HG02763 (cell line): ENCODE data around the gene SYT15.
A peak's percentile ranks its signal among the peaks of the same experiment; 100 is the strongest.
"Not testable (repeated sequence)": the region's sequence is repeated elsewhere in the genome, so short reads cannot be mapped to it uniquely, and the experiment has no call there.

Experiments used
- ATAC-seq: cut with Tn5 transposase; IDR thresholded peaks from one replicate; pipeline ENCODE4 v1.9.1; 2021; ENCODE audit warnings: mild to moderate bottlenecking, moderate library complexity; ENCODE audit not compliant: unreplicated experiment

SYT15 gene

DNA sequence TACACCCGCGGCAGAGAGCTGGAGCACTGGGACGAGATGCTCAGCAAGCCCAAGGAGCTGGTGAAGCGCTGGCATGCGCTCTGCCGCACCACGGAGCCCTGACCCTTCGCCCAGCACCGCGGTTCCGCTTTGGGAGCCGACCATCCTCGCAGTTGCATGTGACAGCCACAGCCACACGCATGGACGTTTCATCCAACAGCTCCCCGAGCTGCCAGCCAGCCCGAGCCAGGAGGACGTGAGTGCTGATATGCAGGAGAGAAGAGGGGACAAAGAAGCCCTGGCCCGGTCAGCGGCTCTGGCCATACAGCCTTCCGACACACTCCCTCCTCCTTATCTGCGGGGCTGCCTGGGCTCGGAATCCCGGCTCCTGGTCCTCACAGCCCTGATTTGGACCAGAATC is 8.6 kb downstream of the SYT15 start:
- ATAC-seq, result not testable (repeated sequence)

DNA sequence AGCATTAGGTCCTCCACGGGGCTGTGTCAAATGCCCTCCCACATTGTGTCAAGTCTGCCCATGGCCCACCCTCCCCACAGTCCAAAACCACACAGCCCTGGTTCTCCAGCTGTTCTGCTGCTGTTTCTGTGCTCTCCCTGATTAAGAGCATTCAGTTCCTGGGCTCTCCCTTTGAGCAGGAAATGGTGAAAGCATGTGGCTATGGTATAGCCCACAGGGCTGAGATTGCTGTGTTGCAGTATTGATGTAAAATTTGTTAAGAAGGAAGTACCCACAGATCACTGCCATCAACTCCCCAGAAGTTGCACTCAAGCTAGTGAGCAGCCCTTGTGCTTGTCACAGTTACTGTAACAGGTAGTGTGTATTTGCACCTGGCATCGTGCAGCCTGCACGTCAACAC is 9.3 kb downstream of the SYT15 start:
- not testable (repeated sequence) for ATAC-seq

DNA sequence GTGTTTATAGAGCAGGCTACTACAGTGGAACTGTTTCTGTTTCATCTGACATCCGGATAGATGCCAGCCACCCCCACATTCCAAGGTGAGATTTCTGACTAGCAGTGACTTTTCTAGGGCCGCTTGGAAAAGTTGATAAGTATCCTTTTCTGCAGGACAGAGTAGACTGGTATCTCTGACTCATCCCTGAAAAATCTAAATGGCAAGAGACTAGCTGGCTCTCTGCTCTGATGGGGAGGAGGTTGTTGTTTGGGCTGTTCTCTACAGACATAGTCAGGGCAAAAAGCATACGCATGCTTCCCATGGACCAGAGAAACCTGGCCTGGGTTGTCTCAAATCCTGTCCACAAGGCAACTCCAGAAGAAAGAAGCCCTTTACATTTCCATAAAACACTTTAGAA is 10.7 kb downstream of the SYT15 start:
- not testable (repeated sequence) for ATAC-seq

DNA sequence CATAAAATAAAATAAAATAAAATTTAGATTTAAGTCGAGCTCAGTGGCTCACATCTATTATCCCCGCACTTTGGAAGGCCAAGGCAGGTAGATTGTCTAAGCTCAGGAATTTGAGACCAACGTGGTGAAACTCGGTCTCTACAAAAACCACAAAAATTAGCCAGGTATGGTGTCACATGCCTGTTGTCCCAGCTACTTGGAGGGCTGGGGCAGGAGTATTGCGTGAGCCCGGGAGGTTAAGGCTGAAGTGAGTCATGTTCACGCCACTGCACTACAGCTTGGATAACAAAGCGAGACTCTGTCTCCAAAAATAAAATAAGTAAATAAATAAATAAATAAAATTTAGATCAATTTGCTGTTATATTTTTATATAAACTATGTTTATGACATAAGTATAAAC is 12.1 kb downstream of the SYT15 start:
- ATAC-seq, result not testable (repeated sequence)

DNA sequence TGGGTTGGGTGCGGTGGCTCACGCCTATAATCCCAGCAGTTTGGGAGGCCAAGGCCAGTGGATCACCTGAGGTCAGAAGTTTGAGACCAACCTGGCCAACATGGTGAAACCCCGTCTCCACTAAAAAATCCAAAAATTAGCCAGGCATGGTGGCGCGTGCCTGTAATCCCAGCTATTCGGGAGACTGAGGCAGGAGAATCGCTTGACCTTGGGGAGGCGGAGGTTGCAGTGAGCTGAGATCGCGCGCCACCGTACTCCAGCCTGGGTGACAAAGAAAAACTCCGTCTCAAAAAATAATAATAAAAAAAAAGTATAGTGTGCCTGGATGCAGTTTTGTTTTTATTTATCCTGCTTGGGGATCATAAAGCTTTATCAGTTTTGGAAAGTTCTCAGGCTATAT is 14.4 kb downstream of the SYT15 start:
- ATAC-seq, result not testable (repeated sequence)

DNA sequence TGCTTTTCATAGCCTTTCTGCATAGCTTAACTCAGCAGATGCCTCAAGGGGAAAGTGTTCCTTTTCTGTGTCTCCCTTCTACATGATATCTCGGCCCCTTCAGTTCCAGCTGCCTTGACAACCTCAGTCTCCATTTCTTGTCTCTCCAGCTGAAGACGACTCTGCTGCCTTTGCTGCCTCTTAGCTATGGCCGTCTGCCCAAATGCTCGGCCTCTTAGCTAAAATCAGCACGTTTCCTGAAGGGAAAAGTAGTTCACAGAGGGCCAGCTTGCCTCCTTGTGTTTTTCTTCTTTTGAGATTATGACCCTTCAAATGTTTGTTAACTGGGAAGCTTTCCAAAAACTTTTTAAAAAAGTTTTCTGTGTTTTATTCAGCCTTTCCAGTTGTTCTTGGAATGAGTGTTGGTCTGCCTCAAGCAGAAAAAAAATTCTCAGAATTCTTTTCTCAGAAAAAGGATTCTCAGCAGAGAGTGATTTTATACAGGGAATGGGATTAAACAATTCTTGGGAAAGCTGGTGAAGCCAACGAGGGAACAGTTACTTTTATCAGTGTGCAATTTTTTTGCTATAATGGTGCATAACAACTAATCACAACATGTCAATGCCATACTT is 15.6 kb downstream of the SYT15 start:
- ATAC-seq, result not testable (repeated sequence)

DNA sequence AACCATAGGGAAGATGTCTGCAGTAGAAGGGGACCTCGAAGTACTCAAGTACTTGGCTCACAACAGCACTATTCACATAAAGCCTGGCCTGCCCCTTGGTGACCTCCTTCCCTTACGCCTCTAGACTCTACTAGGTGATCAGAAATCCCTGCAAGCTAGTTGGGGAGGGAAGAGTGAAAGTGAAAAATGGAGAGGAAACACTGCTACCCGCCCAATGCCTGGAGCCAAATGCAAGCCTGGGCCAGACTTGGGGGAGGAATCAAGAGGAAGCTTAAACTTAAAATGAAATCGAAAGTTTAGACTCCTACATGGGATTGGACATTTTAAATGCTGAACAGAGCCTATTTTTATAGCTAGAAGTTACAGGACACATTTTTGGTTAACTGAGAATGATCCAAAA is 17.6 kb downstream of the SYT15 start:
- not testable (repeated sequence) for ATAC-seq

DNA sequence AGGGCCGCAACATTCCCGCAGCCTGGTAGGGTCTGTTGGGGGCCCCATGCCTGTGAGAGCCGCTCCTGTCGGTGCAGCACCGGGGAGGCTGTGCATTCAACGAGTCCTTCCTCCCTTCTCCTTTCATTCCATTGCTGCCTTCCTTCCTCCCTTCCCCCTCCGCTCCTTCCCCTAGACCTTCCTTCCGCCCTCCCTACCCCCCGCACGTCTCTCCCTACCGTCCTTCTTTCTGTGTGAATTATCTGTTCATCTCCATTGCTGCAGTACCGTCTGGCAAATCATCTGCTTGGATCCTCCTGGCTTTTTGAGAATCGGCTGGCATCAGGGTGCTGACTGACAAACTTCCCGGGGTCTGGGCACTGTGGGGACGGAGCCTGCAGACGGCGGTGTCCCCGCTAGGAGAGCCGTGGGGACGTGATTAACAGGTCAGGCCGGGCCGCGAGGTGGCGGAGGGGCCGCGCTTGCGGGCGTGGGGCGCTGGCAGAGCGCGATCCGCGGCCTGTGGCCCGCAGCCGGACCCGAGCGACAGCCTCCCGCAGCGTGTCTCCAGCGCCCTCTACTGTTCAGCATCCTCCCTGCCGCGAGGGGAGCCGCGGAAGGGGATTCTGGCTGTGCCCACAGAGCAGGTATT is 18.8 kb downstream of the SYT15 start:
- peak; percentile 80 for ATAC-seq

DNA sequence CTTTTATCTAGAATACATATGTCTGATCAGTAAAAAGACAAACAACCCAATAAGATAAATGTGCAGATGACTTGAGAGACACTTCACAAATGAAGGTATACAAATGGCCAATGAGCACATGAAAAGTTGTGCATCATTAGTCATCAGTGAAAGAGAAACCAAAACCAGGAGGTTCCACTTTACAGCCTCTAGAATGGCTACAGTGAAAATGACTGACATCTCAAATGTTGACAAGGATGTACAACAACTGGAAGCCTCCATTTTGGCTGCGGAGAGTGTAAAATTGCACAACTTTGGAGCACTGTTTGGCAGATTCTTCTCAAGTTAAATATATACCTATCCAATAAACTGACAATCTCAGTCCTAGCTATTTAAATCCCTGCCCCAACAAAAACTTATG is 21.6 kb downstream of the SYT15 start:
- peak; percentile 59 for ATAC-seq

DNA sequence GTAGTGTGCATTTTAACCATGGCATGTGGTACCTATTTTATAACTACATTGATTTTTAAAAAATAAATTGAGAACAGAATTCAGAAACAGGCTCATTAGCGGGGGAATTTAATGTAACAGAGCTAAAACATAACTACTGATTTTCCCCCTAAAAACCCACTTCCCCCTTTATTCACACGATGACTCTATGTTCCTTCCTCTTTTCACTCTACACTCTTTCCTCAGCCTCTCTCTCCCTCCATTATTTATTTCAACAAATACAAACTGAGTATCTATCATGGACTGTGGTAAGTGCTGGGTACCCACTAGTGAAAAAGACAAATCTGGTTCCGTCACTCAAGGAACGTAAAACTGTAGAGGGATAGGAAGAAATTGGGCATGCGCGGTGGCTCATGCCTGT is 36.6 kb downstream of the SYT15 start:
- not testable (repeated sequence) for ATAC-seq

DNA sequence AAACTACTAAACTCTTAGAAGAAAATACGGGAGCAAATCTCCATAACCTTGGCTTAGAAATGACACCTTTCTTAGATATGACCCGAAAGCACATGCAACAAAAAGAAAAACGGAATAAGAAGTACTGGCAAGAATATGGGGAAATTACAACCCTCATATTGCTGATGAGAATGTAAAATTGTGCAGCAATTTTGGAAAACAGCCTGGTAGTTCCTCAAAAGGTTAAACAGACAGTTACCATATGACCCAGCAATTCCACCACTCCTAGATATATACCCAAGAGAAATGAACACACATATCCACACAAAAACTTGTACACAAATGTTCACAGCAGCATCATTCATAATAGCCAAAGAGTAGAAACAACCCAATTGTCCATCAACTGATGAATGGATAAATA is 37.3 kb downstream of the SYT15 start:
- not testable (repeated sequence) for ATAC-seq

DNA sequence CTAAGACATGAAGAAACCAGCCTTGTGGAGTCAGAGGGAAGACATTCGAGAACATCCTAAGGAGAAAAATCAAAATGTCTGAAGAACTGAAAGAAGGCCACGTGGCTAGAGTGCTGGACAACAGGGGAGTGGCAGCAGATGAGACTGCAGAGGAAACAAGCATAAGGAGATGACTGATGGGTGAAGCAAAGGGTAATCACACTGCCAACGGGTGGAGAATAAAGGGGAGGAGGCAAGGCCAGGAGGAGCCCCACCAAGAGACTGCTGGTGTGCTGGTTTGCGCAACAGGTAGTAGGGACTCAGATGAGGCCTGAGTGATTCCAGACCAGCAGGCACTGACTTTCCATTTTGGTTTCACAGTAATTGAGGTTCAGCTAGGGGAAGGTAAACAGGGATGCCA is 38.2 kb downstream of the SYT15 start:
- not testable (repeated sequence) for ATAC-seq

DNA sequence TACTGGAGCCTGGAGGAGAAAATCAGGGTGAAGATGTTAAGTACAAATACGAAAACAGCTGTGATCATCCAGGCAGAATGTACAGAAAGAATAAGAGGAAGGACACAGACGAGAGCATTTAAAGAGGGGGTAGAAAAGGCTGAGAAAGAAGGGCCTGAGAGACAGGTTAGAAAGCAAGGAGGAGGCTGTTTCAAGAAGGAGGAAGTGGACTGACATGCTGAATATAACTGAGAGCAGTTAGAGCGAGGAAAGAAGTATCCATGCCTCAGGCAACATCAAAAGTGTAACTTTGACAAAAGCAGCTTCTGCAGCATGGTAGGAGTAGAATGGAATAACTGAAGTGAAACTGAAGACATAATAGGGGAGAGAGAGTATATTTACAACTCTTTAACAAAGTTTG is 39.0 kb downstream of the SYT15 start:
- not testable (repeated sequence) for ATAC-seq

DNA sequence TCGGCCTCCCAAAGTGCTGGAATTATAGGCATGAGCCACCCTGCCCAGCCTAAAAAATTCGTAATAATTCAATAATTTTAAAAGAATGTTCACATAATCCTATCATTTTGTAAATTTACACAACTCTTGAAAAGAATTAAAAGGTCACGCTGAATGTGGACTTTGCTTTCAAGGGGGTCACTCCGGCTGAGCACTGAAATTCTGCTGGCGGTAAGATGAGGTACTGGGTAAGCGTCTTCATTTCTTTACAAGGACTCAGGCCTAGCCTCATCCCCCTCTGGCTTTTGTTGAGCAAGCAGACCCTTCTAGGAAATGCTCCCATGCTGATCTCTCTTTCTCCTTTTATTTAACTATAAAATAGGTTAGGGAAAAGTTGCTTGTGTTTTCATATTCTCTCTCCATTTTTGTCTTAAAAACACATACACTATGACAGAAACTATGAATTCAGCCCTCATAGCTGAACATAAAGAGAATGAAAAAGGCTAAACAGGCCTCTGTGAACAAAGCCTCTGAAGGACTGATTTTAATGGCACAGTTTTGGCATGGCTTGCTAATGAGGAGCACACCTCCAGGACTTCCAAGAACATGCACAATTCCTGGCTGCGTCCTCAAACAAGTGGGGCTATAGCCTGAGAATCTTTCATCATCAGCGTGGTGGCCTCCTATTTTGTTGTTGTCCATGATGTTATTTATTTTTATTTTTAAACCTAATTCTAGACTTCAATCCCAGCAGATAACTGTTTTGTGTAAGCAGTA is 45.1 kb downstream of the SYT15 start:
- ATAC-seq, result not testable (repeated sequence)

DNA sequence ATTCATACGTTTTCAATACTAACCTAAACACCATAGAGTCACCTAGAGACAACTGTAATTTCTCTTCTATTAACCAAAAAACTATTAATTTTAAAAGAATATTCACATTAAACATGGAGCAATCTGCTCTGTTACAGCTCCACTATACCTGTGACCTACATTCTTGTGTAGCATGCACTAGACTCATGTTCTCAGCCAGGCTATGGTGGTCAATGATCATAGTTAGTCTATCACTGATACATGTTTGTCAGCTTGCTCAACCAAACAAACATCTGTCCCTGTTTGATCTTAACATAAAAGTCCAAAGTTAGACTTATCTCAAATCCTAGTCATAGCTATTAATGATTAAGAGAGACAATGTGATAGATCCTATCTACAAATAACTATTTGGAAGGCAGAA is 50.9 kb downstream of the SYT15 start:
- ATAC-seq, result not testable (repeated sequence)

DNA sequence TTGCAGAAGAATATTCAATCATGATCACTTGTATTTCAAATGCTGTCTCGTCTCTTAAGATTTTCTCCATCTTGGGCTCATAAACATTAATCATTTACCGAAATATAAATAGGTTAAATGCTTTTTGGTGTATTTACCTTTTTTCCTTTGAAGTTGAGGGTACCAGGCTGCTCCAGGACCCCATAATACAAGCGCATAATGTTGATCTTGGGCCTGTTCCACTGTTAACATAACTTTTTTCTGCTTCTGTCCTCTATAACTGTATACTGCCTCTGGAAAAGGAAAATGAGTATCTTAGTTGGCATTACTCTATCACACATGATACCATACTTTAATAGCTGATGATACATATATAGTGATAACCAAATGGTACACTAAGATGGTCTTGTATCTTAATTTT is 51.9 kb downstream of the SYT15 start:
- not testable (repeated sequence) for ATAC-seq

DNA sequence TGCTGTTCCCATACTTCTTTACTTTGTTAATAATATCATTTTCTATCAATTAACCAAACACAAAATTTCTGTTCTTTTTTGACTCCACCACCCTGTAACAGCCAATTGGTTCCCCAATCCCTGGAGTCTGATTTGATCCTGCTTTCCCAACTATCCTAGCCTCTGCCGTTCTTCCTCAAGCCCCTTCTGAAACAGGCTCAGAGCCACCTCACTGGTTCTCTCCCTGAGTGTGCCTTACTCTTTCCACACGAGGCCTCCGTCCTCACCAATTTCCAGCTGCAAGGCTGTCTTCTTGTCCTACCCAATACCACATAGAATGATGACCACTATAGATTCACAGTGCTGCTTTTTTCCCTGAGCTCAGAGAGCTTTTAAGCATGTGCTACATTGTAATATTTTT is 52.8 kb downstream of the SYT15 start:
- ATAC-seq, result not testable (repeated sequence)

DNA sequence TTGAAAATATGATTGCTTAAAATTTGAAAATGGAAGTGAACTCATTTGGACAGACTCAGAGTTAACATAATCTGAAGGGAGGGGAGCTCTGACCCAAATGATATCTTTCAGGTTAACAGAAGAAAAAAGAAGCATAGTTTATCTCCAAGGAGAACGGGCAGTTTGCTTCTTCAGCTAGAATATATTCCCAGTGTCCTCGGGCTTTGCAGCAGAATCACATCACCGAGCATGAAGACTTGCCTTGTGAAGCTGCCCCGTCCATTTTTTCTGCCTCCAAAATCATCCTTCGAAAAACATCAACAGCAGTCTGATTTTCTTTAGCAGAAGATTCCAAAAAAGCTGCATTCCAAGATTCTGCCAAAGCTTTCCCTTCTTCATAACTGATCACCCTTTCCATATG is 55.8 kb downstream of the SYT15 start:
- not testable (repeated sequence) for ATAC-seq

DNA sequence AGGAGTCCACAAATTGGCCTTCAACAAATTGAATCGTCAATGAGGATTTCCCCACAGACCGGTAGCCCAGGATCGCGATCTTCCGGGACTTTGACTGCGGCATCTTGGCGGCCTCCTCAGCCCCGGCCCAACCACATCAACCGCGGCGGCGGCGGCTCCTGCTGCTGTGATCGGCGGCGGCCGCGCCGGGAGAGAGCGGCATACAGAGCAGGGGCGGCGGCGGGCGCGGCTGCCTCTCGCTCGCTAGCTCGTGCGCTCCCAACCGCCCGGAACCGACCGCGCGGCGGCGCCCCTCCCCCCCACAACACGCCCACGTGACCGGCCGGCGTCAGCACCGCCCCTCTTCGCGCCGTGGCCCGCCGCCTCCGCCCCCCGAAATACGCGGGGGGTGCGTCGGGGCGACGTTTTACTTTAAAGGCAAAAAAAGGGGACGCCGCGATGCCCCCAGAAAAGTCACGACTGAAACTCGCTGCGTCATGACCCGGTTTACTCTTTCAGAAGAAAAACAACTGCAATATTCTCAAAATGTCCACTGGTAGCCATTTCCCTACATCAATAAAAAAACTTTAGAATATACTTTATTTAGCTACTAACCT is 56.5 kb downstream of the SYT15 start:
- ATAC-seq, result peak; percentile 74

DNA sequence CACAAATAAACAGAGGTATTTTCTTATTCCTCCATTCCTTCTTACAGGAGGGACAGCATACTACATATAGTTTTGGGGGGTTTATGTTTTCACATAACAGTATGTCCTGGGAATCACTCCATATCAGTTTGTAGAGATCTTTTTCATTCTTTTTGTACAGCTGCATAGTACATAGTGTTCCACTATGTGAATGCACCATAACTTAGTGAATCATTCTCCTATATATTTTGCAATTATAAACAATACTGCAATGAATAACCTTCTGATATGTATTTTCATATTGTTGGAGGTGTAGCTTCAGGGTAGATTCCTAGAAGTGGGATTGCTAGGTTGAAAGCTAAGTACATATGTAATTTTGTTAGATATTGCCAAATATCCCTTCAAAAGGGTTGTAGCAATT is 61.1 kb downstream of the SYT15 start:
- not testable (repeated sequence) for ATAC-seq
